Ishikawa (cell line): Measurements from ENCODE around the gene CHN2.

Source experiments
- CEBPB ChIP-seq: IDR thresholded peaks from 2 replicates; pipeline ENCODE4 v1.6.1; 2012
- CREB1 ChIP-seq: IDR thresholded peaks from 2 replicates; pipeline ENCODE4 v1.6.1; 2012; ENCODE audit warnings: low read depth
- EP300 ChIP-seq: IDR thresholded peaks from 2 replicates; pipeline ENCODE4 v1.6.1; 2012; ENCODE audit warnings: borderline replicate concordance
- NFIC ChIP-seq: IDR thresholded peaks from 2 replicates; pipeline ENCODE4 v1.6.1; 2012
- RAD21 ChIP-seq: IDR thresholded peaks from 2 replicates; pipeline ENCODE4 v1.6.1; 2012; ENCODE audit warnings: low read depth
- TCF12 ChIP-seq: IDR thresholded peaks from 2 replicates; pipeline ENCODE4 v1.6.1; 2012; ENCODE audit warnings: low read depth
- YY1 ChIP-seq: IDR thresholded peaks from 2 replicates; pipeline ENCODE4 v1.6.1; 2012; ENCODE audit warnings: low read depth
- TF ChIP-seq, protein P1 (sequence below): IDR thresholded peaks from 2 replicates; pipeline ENCODE4 v1.6.1; 2012
- TF ChIP-seq, protein P2 (sequence below): IDR thresholded peaks from 2 replicates; pipeline ENCODE4 v1.6.1; 2012; ENCODE audit warnings: low read depth, mild to moderate bottlenecking
- TF ChIP-seq, protein P3 (sequence below): IDR thresholded peaks from 2 replicates; pipeline ENCODE4 v1.6.1; 2012

DNA sequence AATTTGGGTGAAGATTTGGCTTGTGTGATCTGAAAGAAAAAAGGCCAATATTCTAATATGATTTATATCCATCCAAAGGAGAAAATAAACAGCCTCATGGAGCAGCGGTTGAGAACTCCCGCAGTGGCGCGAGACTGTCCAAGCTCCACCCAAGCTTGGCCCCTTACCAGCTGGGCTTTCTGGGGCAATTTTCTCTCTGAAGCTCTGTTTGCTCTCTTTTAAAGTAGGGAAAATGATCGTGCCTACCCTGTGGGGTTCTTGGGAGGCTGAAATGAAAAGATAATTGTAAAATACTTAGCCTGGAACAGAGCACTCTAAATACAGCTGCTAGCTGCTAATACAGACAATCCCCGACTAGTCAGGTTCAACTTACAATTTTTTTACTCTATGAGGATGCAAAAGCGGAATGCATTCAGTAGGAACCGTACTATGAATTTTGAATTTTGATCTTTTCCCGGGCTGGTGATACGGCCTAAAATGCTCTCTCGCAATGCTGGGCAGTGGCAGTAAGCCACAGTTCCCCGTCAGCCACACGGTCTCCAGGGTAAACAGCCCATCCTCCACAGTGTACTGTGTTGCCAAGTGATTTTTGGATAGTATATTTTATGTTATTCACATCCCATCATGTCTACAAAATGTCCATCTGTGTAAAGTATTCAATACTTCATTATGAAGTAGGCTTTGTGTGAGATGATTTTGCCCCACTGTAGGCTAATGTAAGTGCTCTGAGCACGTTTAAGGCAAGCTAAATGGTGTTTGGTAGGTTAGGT, 137.7 kb downstream of the CHN2 start:
- TF ChIP-seq, protein P1, sequence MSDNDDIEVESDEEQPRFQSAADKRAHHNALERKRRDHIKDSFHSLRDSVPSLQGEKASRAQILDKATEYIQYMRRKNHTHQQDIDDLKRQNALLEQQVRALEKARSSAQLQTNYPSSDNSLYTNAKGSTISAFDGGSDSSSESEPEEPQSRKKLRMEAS, result no peak
- TF ChIP-seq, protein P2, sequence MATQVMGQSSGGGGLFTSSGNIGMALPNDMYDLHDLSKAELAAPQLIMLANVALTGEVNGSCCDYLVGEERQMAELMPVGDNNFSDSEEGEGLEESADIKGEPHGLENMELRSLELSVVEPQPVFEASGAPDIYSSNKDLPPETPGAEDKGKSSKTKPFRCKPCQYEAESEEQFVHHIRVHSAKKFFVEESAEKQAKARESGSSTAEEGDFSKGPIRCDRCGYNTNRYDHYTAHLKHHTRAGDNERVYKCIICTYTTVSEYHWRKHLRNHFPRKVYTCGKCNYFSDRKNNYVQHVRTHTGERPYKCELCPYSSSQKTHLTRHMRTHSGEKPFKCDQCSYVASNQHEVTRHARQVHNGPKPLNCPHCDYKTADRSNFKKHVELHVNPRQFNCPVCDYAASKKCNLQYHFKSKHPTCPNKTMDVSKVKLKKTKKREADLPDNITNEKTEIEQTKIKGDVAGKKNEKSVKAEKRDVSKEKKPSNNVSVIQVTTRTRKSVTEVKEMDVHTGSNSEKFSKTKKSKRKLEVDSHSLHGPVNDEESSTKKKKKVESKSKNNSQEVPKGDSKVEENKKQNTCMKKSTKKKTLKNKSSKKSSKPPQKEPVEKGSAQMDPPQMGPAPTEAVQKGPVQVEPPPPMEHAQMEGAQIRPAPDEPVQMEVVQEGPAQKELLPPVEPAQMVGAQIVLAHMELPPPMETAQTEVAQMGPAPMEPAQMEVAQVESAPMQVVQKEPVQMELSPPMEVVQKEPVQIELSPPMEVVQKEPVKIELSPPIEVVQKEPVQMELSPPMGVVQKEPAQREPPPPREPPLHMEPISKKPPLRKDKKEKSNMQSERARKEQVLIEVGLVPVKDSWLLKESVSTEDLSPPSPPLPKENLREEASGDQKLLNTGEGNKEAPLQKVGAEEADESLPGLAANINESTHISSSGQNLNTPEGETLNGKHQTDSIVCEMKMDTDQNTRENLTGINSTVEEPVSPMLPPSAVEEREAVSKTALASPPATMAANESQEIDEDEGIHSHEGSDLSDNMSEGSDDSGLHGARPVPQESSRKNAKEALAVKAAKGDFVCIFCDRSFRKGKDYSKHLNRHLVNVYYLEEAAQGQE, result no peak
- no peak for TF ChIP-seq CEBPB
- TF ChIP-seq TCF12, result no peak
- no peak for TF ChIP-seq YY1
- no peak for TF ChIP-seq CREB1
- TF ChIP-seq NFIC, result no peak
- no peak for TF ChIP-seq RAD21
- no peak for TF ChIP-seq EP300
- TF ChIP-seq, protein P3, sequence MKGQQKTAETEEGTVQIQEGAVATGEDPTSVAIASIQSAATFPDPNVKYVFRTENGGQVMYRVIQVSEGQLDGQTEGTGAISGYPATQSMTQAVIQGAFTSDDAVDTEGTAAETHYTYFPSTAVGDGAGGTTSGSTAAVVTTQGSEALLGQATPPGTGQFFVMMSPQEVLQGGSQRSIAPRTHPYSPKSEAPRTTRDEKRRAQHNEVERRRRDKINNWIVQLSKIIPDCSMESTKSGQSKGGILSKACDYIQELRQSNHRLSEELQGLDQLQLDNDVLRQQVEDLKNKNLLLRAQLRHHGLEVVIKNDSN, result no peak
